AG04450 (cell line): ENCODE data around the gene PNCK. TPM values are rescaled to one million over a fixed set of nuclear protein-coding genes. Genes with fewer than 3 reads are reported as not detected.
"Not testable (repeated sequence)": the region's sequence is repeated elsewhere in the genome, so short reads cannot be mapped to it uniquely, and the experiment has no call there.

Experiments
- CTCF ChIA-PET: fragments of 300-600, 350-600 bp; formaldehyde crosslinking; extraction: SDS; loops from one replicate; lab custom pipeline; 2022; ENCODE audit warnings: antibody characterized with exemption, inconsistent platforms; lab: Charles Lee
- POLR2A ChIA-PET: fragments of 350-600 bp; formaldehyde crosslinking; extraction: SDS; loops from one replicate; lab custom pipeline; 2021; ENCODE audit warnings: antibody characterized with exemption, inconsistent platforms; lab: Yijun Ruan, JAX
- DNase-seq: peaks from one replicate; pipeline ENCODE4 v3.0.0-alpha.2; 2011; ENCODE audit warnings: low read depth, low spot score
- H3K27ac ChIP-seq: one replicate; pipeline ENCODE4 v1.5.1; 2012; ENCODE audit warnings: low read depth, low read length, control low read depth
- H3K27me3 ChIP-seq: one replicate; pipeline ENCODE4 v1.6.0; 2012; ENCODE audit warnings: low read length; ENCODE audit not compliant: control insufficient read depth, insufficient read depth
- H3K4me3 ChIP-seq: 2 replicates; pipeline ENCODE4 v1.5.1; 2011; ENCODE audit warnings: mild to moderate bottlenecking, low read depth, low read length, control low read depth
- H3K9me3 ChIP-seq: 2 replicates; pipeline ENCODE4 v1.5.1; 2012; ENCODE audit warnings: low read length; ENCODE audit not compliant: control insufficient read depth, insufficient read depth
- CTCF ChIP-seq: IDR thresholded peaks from 2 replicates; pipeline ENCODE4 v1.5.1; 2011; ENCODE audit warnings: low read depth, low read length, control low read depth, inconsistent platforms
- polyA plus RNA-seq: library from polyadenylated mRNA; depleted of rRNA; stranded (reverse); fragments of >200 nt; gene quantifications from 2 replicates; pipeline ENCODE4 v1.2.3, GENCODE V29; 2011

Gene PNCK
- polyA plus RNA-seq, 1 experiment = not detected

- CTCF ChIA-PET = no interaction called here
- no peaks in the 10 kb centered on the region for H3K9me3 ChIP-seq
- H3K27ac ChIP-seq = no peak overlapping the region
- no peak overlapping the region for H3K4me3 ChIP-seq
- POLR2A ChIA-PET = no interaction called here
- TF ChIP-seq CTCF = no peak
- no peaks in the 10 kb centered on the region for H3K27me3 ChIP-seq
- DNase-seq = no peak
Measured at GRCh38 chrX:153696100-153696499, 22.5 kb upstream of the PNCK start.

DNA sequence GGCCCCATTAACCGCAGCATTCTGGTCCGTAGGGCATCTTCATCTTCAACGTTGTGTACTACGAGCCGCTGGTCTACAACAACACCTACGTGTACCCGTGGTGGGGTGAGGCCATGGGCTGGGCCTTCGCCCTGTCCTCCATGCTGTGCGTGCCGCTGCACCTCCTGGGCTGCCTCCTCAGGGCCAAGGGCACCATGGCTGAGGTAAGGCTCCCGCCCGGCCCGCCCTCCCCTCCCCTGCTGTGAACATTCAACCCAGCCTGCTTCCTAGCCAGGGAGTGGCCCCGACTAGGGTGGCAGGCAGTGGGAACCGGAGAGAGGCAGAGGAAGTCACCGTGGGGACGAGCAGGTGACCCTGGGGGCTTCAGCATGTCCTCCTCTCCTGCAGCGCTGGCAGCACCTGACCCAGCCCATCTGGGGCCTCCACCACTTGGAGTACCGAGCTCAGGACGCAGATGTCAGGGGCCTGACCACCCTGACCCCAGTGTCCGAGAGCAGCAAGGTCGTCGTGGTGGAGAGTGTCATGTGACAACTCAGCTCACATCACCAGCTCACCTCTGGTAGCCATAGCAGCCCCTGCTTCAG lies 21.2 kb upstream of the PNCK start:
- no peak for TF ChIP-seq CTCF
- no peaks in the 10 kb centered on the region for H3K9me3 ChIP-seq
- POLR2A ChIA-PET = no interaction called here
- no peak overlapping the region for H3K4me3 ChIP-seq
- CTCF ChIA-PET = no interaction called here
- H3K27me3 ChIP-seq = no peaks in the 10 kb centered on the region
- no peak for DNase-seq
- H3K27ac ChIP-seq = no peak overlapping the region

GRCh38 chrX:153694256-153694655 lies 20.6 kb upstream of the PNCK start:
- POLR2A ChIA-PET, H3K9me3 ChIP-seq, H3K4me3 ChIP-seq, H3K27me3 ChIP-seq, H3K27ac ChIP-seq, CTCF ChIA-PET, DNase-seq: not testable (repeated sequence)

GRCh38 chrX:153693216-153694086 lies 19.8 kb upstream of the PNCK start:
- Histone ChIP-seq H3K27me3 (no peaks in the 10 kb centered on the region), H3K4me3 (no peak overlapping the region), H3K27ac (no peak overlapping the region), H3K9me3 (no peaks in the 10 kb centered on the region)
- ChIA-PET CTCF (no interaction called here), POLR2A (no interaction called here)
- no peak for TF ChIP-seq CTCF
- DNase-seq = no peak

GRCh38 chrX:153692611-153693156 lies 19.1 kb upstream of the PNCK start:
- no peak overlapping the region for H3K4me3 ChIP-seq
- TF ChIP-seq CTCF = no peak
- CTCF ChIA-PET = no interaction called here
- no peaks in the 10 kb centered on the region for H3K27me3 ChIP-seq
- no peaks in the 10 kb centered on the region for H3K9me3 ChIP-seq
- H3K27ac ChIP-seq = no peak overlapping the region
- no peak for DNase-seq
- POLR2A ChIA-PET = no interaction called here
